ENCODE results near the gene TAF4.
"Not testable (repeated sequence)": the region's sequence is repeated elsewhere in the genome, so short reads cannot be mapped to it uniquely, and the experiment has no call there.

The TAF4 gene

GRCh38 chr20:61976644-61977418 is 88.8 kb downstream of the TAF4 start:
- DNase-seq: no peak

GRCh38 chr20:61976263-61976643 is 89.4 kb downstream of the TAF4 start:
- no peak for DNase-seq

GRCh38 chr20:61975407-61976129 is 90.1 kb downstream of the TAF4 start:
- DNase-seq: no peak

GRCh38 chr20:61974357-61974665 is 91.4 kb downstream of the TAF4 start:
- DNase-seq: no peak

GRCh38 chr20:61973515-61974356 is 91.9 kb downstream of the TAF4 start:
- no peak for DNase-seq

DNA sequence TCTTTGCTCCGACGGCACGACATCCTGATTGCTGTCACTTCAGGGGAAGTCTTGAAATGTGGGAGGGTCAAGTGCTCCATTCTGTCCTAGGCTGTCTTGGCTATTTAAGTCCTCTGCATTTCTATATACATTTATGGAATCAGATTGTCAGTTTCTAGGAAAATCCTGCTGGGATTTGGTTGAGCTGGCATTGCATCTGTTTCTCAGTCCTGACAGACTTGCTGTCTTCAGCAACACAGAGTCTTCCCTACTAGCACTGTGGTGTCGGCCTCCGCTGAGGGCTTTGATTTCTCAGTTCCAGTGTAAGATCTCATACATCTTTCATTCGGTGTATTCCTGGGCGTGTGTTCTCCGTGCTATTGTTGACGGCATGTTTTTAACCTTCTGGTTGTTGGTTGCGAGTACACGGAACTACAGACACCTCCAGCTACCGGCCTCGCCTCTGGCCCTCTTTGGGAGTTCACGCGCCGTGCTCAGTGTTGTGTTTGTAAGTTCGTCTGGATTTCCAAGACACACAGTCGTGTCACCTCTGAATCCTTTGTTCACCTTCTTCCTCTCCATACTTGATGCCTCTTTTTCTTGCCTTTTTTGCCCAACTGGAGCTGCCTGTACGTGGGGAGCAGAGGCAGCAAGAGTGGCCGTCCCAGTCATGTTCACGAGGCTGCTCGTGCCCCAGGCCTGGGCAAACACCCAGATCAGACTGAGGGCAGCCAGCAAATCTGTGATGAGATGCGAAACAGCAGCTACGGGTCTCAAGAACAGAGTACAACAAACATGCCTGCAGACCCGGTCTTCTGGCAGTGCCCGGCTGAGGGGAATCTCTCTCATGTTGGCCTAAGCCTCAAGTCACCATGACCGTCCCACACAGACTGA is 92.8 kb downstream of the TAF4 start:
- DNase-seq: no peak

DNA sequence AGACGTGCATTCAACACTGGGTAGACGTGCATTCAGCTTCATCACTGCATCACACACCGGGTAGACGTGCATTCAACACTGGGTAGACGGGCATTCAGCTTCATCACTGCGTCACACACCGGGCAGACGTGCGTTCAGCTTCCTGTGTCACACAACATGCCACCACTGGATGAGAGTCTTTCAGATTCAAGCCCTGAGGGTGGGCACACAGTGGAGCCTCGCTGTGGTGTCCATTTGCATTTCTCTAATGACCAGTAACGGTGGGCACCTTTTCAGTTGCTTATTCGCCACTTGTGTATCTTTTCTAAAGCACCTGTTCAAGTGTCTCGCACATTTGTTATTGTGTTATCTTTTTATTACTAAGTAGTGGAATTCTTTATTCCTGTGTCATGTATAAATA is 94.1 kb downstream of the TAF4 start:
- not testable (repeated sequence) for DNase-seq

- DNase-seq: no peak
Measured at GRCh38 chr20:61970357-61970756, 95.3 kb downstream of the TAF4 start.

GRCh38 chr20:61969806-61970205 is 95.9 kb downstream of the TAF4 start:
- DNase-seq: no peak

- no peak for DNase-seq
Measured at GRCh38 chr20:61968932-61969331, 96.7 kb downstream of the TAF4 start.

DNA sequence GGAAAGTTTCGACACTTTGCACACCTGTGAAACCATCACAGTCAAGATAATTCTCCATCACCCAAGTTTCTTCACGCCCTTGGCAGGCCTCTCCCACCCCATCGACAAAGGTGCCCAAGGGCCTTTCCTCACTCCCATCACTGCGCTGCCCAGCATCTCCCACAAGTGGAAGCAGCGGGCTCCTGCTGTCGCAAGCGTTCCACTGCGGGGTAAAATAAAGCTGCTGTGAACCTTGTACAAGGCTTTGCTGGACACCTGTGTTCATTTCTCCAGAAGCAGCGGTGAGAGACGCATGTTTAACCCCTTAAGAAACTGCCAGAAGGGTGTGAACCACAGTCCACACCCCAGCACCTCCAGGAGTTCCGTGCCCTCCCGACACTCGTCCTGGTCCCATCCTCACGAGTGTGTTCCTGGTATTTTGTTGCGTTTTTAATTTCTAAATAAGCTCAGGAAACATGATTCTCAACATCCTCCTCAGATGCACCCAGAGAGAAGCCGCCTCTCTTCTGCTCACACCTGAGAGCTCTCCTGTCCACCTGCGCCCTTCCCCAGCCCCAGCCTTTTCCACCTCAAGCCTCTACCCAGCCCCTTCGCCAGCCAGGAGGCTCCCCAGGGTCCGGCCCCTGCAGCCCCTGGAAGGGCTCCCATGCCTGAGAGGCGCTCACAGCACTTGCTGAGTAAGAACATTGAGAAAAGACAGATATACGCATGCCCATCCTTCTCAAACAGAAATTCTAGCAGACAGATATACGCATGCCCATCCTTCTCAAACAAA is 97.5 kb downstream of the TAF4 start:
- DNase-seq: no peak

DNA sequence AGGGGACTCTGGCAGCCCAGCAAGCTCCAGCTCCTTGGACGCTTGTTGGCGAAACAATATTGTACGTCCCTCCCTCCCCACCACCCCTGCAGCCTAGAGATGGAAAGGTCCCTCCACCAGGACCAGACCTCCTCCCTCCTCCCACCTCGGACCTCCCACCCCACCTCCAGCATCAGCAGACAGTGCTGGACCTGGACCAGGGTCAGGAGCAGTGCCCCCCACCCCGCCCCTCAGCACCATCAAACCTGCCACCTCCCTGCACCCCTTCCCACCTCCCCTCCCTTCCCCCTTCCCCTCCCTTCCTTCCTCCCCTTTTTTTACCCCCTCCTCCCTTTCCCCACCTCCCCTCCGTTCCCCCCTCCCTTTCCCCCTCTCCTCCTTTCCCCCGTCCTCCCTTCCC is 98.4 kb downstream of the TAF4 start:
- DNase-seq: no peak

DNA sequence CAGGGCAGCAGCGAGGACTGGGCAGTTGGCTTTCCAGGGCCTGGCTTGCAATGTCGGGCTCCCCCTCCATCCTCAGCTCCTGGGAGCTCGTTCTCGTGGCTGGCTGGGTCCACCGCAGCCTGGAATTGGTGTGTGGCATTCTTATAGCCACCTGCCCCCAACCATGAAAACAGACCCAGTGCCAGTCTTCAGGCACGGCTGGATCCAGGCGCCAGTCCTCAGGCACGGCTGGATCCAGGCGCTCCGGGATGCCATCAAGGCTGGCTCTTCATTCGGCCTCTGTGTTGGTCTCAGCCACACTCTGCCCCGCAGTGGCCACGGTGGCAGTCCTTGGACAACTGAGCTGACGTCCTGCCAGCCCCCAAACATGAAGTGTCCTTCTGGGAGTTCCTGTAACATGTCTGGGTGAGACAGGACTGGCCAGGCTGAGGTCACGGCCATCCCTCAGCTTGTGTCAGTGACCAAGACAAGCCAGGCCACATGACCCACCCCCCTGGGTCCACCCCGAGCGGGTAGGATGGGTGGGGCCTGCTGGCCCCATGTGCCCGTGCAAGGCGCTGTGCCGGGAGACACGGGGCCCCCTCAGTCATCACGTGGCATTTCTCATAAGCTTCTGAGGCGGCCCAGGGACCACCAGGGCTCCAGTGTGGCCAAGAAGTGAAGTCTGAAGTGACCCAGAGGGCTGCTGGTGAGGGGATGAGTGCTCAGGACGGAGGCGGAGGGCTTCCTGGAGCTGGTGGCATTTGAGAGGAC is 99.0 kb downstream of the TAF4 start:
- DNase-seq: no peak

DNA sequence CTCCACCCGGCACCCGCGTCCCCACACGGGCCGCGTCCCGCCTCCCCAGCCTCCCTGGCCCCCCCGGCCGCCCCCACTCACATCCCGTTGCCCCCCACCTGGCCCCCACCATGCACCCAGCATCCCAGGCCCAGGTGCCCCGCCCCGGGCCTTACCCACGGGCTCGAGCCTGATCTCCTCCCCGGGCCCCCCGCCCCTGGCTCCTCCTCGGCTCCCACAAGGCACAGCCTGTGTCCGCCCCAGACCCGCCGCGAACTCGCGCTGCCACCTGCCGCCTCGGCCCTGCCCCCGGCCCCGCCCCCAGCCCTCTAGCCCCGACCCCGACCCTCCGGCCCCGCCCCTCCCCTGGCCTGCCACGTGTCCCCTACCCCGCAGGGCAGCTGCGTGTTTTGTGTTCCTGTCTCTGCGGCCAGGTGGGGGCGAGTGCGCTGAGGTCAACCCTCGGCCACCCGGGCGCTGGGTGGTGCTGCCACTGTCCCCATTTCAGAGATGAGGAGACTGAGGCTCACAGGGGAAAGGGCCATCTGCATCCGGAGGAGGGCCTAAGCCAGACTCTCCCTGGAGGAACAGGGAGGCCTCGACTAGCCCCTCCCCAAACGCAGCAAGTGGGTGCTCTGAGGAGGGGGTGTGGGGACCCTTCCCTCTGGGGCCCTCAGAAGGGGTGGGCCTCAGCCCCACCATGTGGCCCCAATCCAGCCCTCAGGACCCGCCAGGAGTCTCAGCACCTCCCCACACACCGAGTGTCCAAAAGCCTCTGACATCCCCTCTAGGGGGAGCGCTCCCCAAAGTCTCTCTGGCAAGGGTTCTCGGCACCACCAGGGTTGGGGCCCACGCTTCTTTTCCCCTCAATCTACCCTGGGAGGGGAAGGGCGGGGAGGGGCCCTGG is 99.8 kb downstream of the TAF4 start:
- no peak for DNase-seq

DNA sequence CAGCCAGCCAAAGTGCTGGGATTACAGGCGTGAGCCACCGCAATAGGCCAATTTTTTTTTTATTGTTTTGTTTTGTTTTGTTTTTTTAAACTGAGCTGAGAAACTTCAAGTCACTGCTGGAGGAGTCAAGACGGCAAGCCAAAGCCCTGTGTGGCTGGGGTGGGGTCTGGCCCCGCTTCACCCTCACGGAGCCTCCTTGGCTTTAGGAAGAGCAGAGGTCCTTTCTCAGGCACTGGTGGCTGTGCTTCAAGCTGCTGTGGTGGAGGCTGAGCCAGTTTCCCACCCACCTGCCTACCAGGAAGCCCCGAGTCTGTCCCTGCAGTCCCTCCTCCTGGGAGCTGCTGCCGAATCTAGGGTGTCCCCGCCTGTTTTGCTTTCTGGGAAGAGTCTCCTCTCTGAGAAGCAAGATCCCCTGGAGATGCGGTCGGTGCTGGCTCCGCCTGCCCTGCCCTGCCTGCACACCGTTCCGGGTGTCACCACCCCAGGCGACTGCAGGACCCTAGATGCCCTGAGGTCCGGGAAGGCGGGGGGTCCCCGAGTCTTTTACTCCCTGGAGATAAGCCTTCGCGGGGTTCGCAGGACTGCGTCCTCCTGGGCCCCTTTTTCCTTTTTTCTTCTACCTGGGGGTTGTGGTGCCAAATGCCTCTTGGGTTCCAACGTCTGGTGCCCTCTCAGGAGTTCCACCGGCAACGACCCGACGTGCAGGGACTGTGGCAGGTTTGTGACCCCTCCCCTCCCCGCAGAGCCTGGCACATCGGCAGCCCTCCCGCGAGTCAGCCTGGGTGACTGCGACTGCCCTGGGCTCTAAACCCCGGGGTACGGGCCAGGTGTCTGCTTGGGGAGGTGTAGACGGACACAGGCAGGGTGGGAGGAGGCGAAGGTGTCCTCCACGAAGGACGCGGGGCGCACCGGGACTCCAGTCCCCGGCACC is 100.7 kb downstream of the TAF4 start:
- no peak for DNase-seq

- DNase-seq: no peak
Measured at GRCh38 chr20:61963885-61964674, 101.6 kb downstream of the TAF4 start.

DNA sequence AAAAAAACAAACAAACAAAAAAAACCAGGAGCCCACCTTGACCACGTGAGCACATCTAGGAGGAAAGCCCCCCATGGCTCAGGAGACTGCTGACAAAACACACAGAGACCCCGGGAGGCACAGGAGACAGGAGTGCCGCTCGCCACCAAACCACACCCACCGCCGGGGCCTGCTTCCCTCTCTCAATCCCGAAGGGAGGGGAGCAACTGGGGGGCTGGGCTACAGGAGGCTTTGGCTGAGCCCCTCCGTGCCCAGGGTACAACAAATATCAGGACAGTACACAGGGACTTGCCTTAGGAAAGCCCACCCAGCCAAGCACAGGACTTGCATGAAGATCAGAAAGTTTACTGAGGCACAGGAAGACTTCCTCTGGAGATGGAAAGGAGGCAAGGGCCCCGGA is 102.5 kb downstream of the TAF4 start:
- DNase-seq: no peak

GRCh38 chr20:61960836-61961235 is 104.8 kb downstream of the TAF4 start:
- no peak for DNase-seq
